Right atrium auricular region (tissue), 2 donors: ENCODE measurements around the gene CUL9. TPM values are rescaled to one million over a fixed set of nuclear protein-coding genes. Genes with fewer than 3 reads are reported as not detected.

Source experiments
- DNase-seq: peaks from one replicate; pipeline ENCODE4 v3.0.0-alpha.2; 2019; ENCODE audit warnings: low spot score
- H3K27ac ChIP-seq, 2 donors: fragments of 200-600 bp; sonication (generic); 1 replicate in 1 of 2; 2 replicates in 1 of 2; pipeline ENCODE4 v1.5.1; 2016 to 2019
- H3K27me3 ChIP-seq, 2 donors: fragments of 200-600 bp; sonication (generic); one replicate each; pipeline versions ENCODE4 v1.5.1 to v1.6.0; 2017 to 2019
- H3K36me3 ChIP-seq: fragments of 200-600 bp; sonication (generic); one replicate; pipeline ENCODE4 v1.5.1; 2016
- H3K4me1 ChIP-seq, 2 donors: fragments of 200-600 bp; sonication (generic); one replicate each; pipeline versions ENCODE4 v1.5.1 to v1.6.0; 2017 to 2019
- H3K4me3 ChIP-seq, 2 donors: fragments of 200-600 bp; sonication (generic); 1 replicate in 1 of 2; 2 replicates in 1 of 2; pipeline ENCODE4 v1.5.1; 2017 to 2019; ENCODE audit warnings: mild to moderate bottlenecking in 1 of 2, moderate library complexity in 1 of 2
- H3K9me3 ChIP-seq, 2 donors: fragments of 200-600 bp; sonication (generic); one replicate each; pipeline ENCODE4 v1.5.1; 2019
- total RNA-seq, 2 donors: library from RNA; depleted of rRNA; stranded (reverse); fragments of >200 nt; gene quantifications; one replicate each; pipeline ENCODE4 v1.1.0, GENCODE V29; 2016
- TF ChIP-seq, protein P1 (sequence below), 2 donors: fragments of 200-600 bp; sonication (generic); IDR thresholded peaks; one replicate each; pipeline ENCODE4 v1.5.1; 2019; ENCODE audit warnings: antibody characterized with exemption in 2 of 2

CUL9 gene
- total RNA-seq, 2 donors from 2014 or later, result 11.0 to 16.8 TPM

DNA sequence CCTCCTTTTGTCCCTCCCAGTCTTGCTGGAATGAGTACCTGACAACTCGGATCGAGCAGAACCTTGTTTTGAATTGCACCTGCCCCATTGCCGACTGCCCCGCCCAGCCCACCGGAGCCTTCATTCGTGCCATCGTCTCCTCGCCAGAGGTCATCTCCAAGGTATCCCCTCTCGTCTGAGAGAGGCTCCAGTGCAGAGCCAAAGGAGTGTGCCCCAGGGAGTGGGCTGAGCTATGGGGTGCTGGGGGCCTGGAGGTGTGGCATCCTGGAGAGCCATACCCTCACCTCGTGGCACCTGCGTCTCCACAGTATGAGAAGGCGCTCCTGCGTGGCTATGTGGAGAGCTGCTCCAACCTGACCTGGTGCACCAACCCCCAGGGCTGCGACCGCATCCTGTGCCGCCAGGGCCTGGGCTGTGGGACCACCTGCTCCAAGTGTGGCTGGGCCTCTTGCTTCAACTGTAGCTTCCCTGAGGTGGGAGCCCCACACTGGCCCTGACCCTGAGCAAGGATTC lies 38.5 kb downstream of the CUL9 start:
- Histone ChIP-seq H3K27ac (no peak overlapping the region), H3K36me3 (peaks cover 8% of the 10 kb centered on the region), H3K27me3 (no peaks in the 10 kb centered on the region), H3K9me3 (no peaks in the 10 kb centered on the region), H3K4me3 (no peak overlapping the region), H3K4me1 (peaks cover 0 to 9% of the 10 kb centered on the region in 2 donors)
- no peak for DNase-seq
- TF ChIP-seq, protein P1, sequence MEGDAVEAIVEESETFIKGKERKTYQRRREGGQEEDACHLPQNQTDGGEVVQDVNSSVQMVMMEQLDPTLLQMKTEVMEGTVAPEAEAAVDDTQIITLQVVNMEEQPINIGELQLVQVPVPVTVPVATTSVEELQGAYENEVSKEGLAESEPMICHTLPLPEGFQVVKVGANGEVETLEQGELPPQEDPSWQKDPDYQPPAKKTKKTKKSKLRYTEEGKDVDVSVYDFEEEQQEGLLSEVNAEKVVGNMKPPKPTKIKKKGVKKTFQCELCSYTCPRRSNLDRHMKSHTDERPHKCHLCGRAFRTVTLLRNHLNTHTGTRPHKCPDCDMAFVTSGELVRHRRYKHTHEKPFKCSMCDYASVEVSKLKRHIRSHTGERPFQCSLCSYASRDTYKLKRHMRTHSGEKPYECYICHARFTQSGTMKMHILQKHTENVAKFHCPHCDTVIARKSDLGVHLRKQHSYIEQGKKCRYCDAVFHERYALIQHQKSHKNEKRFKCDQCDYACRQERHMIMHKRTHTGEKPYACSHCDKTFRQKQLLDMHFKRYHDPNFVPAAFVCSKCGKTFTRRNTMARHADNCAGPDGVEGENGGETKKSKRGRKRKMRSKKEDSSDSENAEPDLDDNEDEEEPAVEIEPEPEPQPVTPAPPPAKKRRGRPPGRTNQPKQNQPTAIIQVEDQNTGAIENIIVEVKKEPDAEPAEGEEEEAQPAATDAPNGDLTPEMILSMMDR (IDR thresholded peaks at IDR 0.05), result no peak

DNA sequence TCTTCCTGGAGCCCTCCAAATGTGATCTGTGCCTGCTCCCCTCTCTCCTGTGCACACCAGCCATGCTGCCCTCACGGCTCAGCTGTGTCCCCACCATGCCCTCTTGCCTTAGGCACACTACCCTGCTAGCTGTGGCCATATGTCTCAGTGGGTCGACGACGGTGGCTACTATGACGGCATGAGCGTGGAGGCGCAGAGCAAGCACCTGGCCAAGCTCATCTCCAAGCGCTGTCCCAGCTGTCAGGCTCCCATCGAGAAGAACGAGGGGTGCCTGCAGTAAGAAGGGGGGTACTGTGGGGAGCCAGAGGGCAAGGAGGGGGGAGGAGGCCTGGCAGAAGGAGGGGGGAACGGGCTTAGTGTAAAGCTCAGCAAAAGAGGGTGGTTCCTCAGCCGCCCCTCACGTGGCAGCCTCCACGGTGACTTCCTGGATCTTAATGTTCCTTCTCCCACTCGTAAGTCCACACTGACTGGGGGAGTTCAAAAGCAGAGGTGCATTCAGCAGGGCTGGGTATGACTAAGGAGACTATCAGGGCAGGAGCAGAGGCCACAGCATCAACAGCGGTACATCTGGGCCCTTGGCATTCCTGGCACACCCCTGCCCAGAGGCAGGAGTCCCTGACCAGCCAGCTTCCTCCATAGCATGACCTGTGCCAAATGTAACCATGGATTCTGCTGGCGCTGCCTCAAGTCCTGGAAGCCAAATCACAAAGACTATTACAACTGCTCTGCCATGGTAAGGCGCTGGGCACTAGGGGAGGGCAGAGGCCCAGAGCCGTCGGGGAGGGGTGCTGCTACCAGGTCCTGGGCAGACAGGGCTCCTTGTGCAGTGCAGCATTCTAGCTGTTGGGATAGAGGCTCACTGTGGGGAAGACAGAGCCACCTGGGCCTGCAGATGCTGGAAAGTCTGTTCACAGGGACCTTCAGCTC lies 39.3 kb downstream of the CUL9 start:
- Histone ChIP-seq H3K27me3 (no peaks in the 10 kb centered on the region), H3K4me3 (no peak overlapping the region), H3K9me3 (no peaks in the 10 kb centered on the region), H3K4me1 (peaks cover 0 to 9% of the 10 kb centered on the region in 2 donors), H3K36me3 (peaks cover under 1% of the 10 kb centered on the region), H3K27ac (no peak overlapping the region)
- TF ChIP-seq, protein P1 (IDR thresholded peaks at IDR 0.05), result no peak
- DNase-seq, result no peak

GRCh38 chr6:43222418-43223059 lies 40.5 kb downstream of the CUL9 start:
- no peak for DNase-seq
- Histone ChIP-seq H3K9me3 (no peaks in the 10 kb centered on the region), H3K4me3 (no peak overlapping the region), H3K27ac (no peak overlapping the region), H3K4me1 (peaks cover 0 to 4% of the 10 kb centered on the region in 2 donors), H3K27me3 (no peaks in the 10 kb centered on the region), H3K36me3 (no peaks in the 10 kb centered on the region)
- TF ChIP-seq, protein P1 (IDR thresholded peaks at IDR 0.05), result no peak

GRCh38 chr6:43223175-43223574 lies 41.2 kb downstream of the CUL9 start:
- H3K36me3 ChIP-seq, result no peaks in the 10 kb centered on the region
- H3K4me1 ChIP-seq, result no peaks in the 10 kb centered on the region
- no peaks in the 10 kb centered on the region for H3K9me3 ChIP-seq
- no peak overlapping the region for H3K4me3 ChIP-seq
- TF ChIP-seq, protein P1 (IDR thresholded peaks at IDR 0.05), result no peak
- no peak for DNase-seq
- H3K27ac ChIP-seq, result no peak overlapping the region
- H3K27me3 ChIP-seq, result no peaks in the 10 kb centered on the region

GRCh38 chr6:43226192-43226851 lies 44.3 kb downstream of the CUL9 start:
- no peak for DNase-seq
- no peak overlapping the region for H3K27ac ChIP-seq
- H3K36me3 ChIP-seq, result no peaks in the 10 kb centered on the region
- no peaks in the 10 kb centered on the region for H3K9me3 ChIP-seq
- peaks cover 0 to 6% of the 10 kb centered on the region in 2 donors for H3K4me1 ChIP-seq
- H3K4me3 ChIP-seq, result no peak overlapping the region
- TF ChIP-seq, protein P1 (IDR thresholded peaks at IDR 0.05), result no peak
- no peaks in the 10 kb centered on the region for H3K27me3 ChIP-seq
